NCI-H2107 treated with DMSO at 0.1 percent for 48 hours (cell line): ENCODE data around the gene OR8G1.
"Not testable (repeated sequence)": the region's sequence is repeated elsewhere in the genome, so short reads cannot be mapped to it uniquely, and the experiment has no call there.

Experiments
- DNase-seq: peaks from one replicate; lab custom pipeline; 2025; ENCODE audit not compliant: unreplicated experiment; lab: John Stamatoyannopoulos, UW

The OR8G1 gene

GRCh38 chr11:124233376-124233775 lies 7.5 kb upstream of the OR8G1 start:
- no peak for DNase-seq

- no peak for DNase-seq
Measured at GRCh38 chr11:124238512-124238911, 2.4 kb upstream of the OR8G1 start.

GRCh38 chr11:124249869-124250268 lies 9.0 kb downstream of the OR8G1 start:
- DNase-seq = not testable (repeated sequence)

- no peak for DNase-seq
Measured at GRCh38 chr11:124256076-124256475, 15.2 kb downstream of the OR8G1 start, which contains the start of gene OR8G5. OR8G5 (plus strand) TSS chr11:124256376; CDS start chr11:124264932, 8,556 bp downstream.

GRCh38 chr11:124265041-124265440 lies 24.1 kb downstream of the OR8G1 start:
- DNase-seq = not testable (repeated sequence)

GRCh38 chr11:124270886-124271285 lies 30.0 kb downstream of the OR8G1 start:
- not testable (repeated sequence) for DNase-seq

- no peak for DNase-seq
Measured at GRCh38 chr11:124274000-124274399, 33.1 kb downstream of the OR8G1 start.

GRCh38 chr11:124276081-124276480 lies 35.2 kb downstream of the OR8G1 start:
- no peak for DNase-seq

GRCh38 chr11:124277207-124277606 lies 36.3 kb downstream of the OR8G1 start:
- no peak for DNase-seq

GRCh38 chr11:124277804-124278203 lies 36.9 kb downstream of the OR8G1 start:
- DNase-seq = no peak

GRCh38 chr11:124278261-124278660 lies 37.4 kb downstream of the OR8G1 start:
- no peak for DNase-seq

- DNase-seq = no peak
Measured at GRCh38 chr11:124285610-124286344, 44.9 kb downstream of the OR8G1 start.

- no peak for DNase-seq
Measured at GRCh38 chr11:124294687-124295086, 53.8 kb downstream of the OR8G1 start.

- no peak for DNase-seq
Measured at GRCh38 chr11:124296016-124296415, 55.1 kb downstream of the OR8G1 start.

GRCh38 chr11:124297921-124298320 lies 57.0 kb downstream of the OR8G1 start:
- DNase-seq = no peak

GRCh38 chr11:124301548-124301947 lies 60.7 kb downstream of the OR8G1 start:
- DNase-seq = no peak

GRCh38 chr11:124302347-124303125 lies 61.6 kb downstream of the OR8G1 start:
- no peak for DNase-seq
